ENCODE measurements around the gene ATP2C2.

Gene ATP2C2

GRCh38 chr16:84421081-84421937 lies 53.0 kb downstream of the ATP2C2 start:
- H3K27me3 ChIP-seq (ENCODE audit: control insufficient read depth, insufficient read depth, low read length) = no peaks in the 10 kb centered on the region
- no peaks in the 10 kb centered on the region for H3K4me1 ChIP-seq (ENCODE audit: control insufficient read depth, insufficient read depth, low read length)
- H3K36me3 ChIP-seq (ENCODE audit: control insufficient read depth, insufficient read depth, low read length) = no peaks in the 10 kb centered on the region
- H3K9me3 ChIP-seq (ENCODE audit: control insufficient read depth, insufficient read depth, low read depth, low read length) = peaks cover 9% of the 10 kb centered on the region
- H3K4me3 ChIP-seq (ENCODE audit: low read depth, low read length) = no peak overlapping the region
- no peak overlapping the region for H3K9ac ChIP-seq (ENCODE audit: low read length)
- no peak overlapping the region for H3K27ac ChIP-seq (ENCODE audit: low read depth, low read length)

- Histone ChIP-seq H3K27ac (ENCODE audit: low read depth, low read length) (no peak overlapping the region), H3K4me1 (ENCODE audit: control insufficient read depth, insufficient read depth, low read length) (no peaks in the 10 kb centered on the region), H3K36me3 (ENCODE audit: control insufficient read depth, insufficient read depth, low read length) (no peaks in the 10 kb centered on the region), H3K9me3 (ENCODE audit: control insufficient read depth, insufficient read depth, low read depth, low read length) (peaks cover 9% of the 10 kb centered on the region), H3K9ac (ENCODE audit: low read length) (no peak overlapping the region), H3K27me3 (ENCODE audit: control insufficient read depth, insufficient read depth, low read length) (no peaks in the 10 kb centered on the region), H3K4me3 (ENCODE audit: low read depth, low read length) (no peak overlapping the region)
These were observed 53.5 kb downstream of the ATP2C2 start for GRCh38 chr16:84421938-84422220.

GRCh38 chr16:84423416-84423837 lies 55.1 kb downstream of the ATP2C2 start:
- no peaks in the 10 kb centered on the region for H3K27me3 ChIP-seq (ENCODE audit: control insufficient read depth, insufficient read depth, low read length)
- no peaks in the 10 kb centered on the region for H3K4me1 ChIP-seq (ENCODE audit: control insufficient read depth, insufficient read depth, low read length)
- no peaks in the 10 kb centered on the region for H3K36me3 ChIP-seq (ENCODE audit: control insufficient read depth, insufficient read depth, low read length)
- H3K9ac ChIP-seq (ENCODE audit: low read length) = no peak overlapping the region
- H3K27ac ChIP-seq (ENCODE audit: low read depth, low read length) = no peak overlapping the region
- H3K9me3 ChIP-seq (ENCODE audit: control insufficient read depth, insufficient read depth, low read depth, low read length) = peaks cover 9% of the 10 kb centered on the region
- H3K4me3 ChIP-seq (ENCODE audit: low read depth, low read length) = no peak overlapping the region

- Histone ChIP-seq H3K9ac (ENCODE audit: low read length) (no peak overlapping the region), H3K9me3 (ENCODE audit: control insufficient read depth, insufficient read depth, low read depth, low read length) (peaks cover 9% of the 10 kb centered on the region), H3K27me3 (ENCODE audit: control insufficient read depth, insufficient read depth, low read length) (no peaks in the 10 kb centered on the region; the same call in 1 of the 2 replicates), H3K36me3 (ENCODE audit: control insufficient read depth, insufficient read depth, low read length) (no peaks in the 10 kb centered on the region), H3K4me3 (ENCODE audit: low read depth, low read length) (no peak overlapping the region), H3K4me1 (ENCODE audit: control insufficient read depth, insufficient read depth, low read length) (no peaks in the 10 kb centered on the region), H3K27ac (ENCODE audit: low read depth, low read length) (no peak overlapping the region)
These were observed 57.4 kb downstream of the ATP2C2 start for GRCh38 chr16:84425696-84426095.

GRCh38 chr16:84426804-84427203 lies 58.5 kb downstream of the ATP2C2 start:
- no peaks in the 10 kb centered on the region for H3K36me3 ChIP-seq (ENCODE audit: control insufficient read depth, insufficient read depth, low read length)
- H3K4me1 ChIP-seq (ENCODE audit: control insufficient read depth, insufficient read depth, low read length) = no peaks in the 10 kb centered on the region
- H3K9ac ChIP-seq (ENCODE audit: low read length) = no peak overlapping the region
- H3K4me3 ChIP-seq (ENCODE audit: low read depth, low read length) = no peak overlapping the region
- H3K27me3 ChIP-seq (ENCODE audit: control insufficient read depth, insufficient read depth, low read length) = no peaks in the 10 kb centered on the region; the same call in 1 of the 2 replicates
- H3K27ac ChIP-seq (ENCODE audit: low read depth, low read length) = no peak overlapping the region
- H3K9me3 ChIP-seq (ENCODE audit: control insufficient read depth, insufficient read depth, low read depth, low read length) = peaks cover 9% of the 10 kb centered on the region

- H3K9ac ChIP-seq (ENCODE audit: low read length) = no peak overlapping the region
- H3K27ac ChIP-seq (ENCODE audit: low read depth, low read length) = no peak overlapping the region
- peaks cover 9% of the 10 kb centered on the region for H3K9me3 ChIP-seq (ENCODE audit: control insufficient read depth, insufficient read depth, low read depth, low read length)
- no peaks in the 10 kb centered on the region; the same call in 1 of the 2 replicates for H3K27me3 ChIP-seq (ENCODE audit: control insufficient read depth, insufficient read depth, low read length)
- no peaks in the 10 kb centered on the region for H3K36me3 ChIP-seq (ENCODE audit: control insufficient read depth, insufficient read depth, low read length)
- no peaks in the 10 kb centered on the region for H3K4me1 ChIP-seq (ENCODE audit: control insufficient read depth, insufficient read depth, low read length)
- H3K4me3 ChIP-seq (ENCODE audit: low read depth, low read length) = no peak overlapping the region
These were observed 59.2 kb downstream of the ATP2C2 start for GRCh38 chr16:84427553-84427952.

- no peaks in the 10 kb centered on the region for H3K4me1 ChIP-seq (ENCODE audit: control insufficient read depth, insufficient read depth, low read length)
- no peak overlapping the region for H3K9ac ChIP-seq (ENCODE audit: low read length)
- H3K9me3 ChIP-seq (ENCODE audit: control insufficient read depth, insufficient read depth, low read depth, low read length) = no peaks in the 10 kb centered on the region
- no peaks in the 10 kb centered on the region for H3K36me3 ChIP-seq (ENCODE audit: control insufficient read depth, insufficient read depth, low read length)
- H3K4me3 ChIP-seq (ENCODE audit: low read depth, low read length) = no peak overlapping the region
- H3K27me3 ChIP-seq (ENCODE audit: control insufficient read depth, insufficient read depth, low read length) = no peaks in the 10 kb centered on the region; the same call in 1 of the 2 replicates
- H3K27ac ChIP-seq (ENCODE audit: low read depth, low read length) = no peak overlapping the region
These were observed 62.5 kb downstream of the ATP2C2 start for GRCh38 chr16:84430860-84431259.

GRCh38 chr16:84434800-84435199 lies 66.5 kb downstream of the ATP2C2 start:
- Histone ChIP-seq H3K4me1 (ENCODE audit: control insufficient read depth, insufficient read depth, low read length) (no peaks in the 10 kb centered on the region), H3K9me3 (ENCODE audit: control insufficient read depth, insufficient read depth, low read depth, low read length) (no peaks in the 10 kb centered on the region), H3K9ac (ENCODE audit: low read length) (no peak overlapping the region), H3K27ac (ENCODE audit: low read depth, low read length) (no peak overlapping the region), H3K27me3 (ENCODE audit: control insufficient read depth, insufficient read depth, low read length) (no peaks in the 10 kb centered on the region; the same call in 1 of the 2 replicates), H3K4me3 (ENCODE audit: low read depth, low read length) (no peak overlapping the region), H3K36me3 (ENCODE audit: control insufficient read depth, insufficient read depth, low read length) (no peaks in the 10 kb centered on the region)

GRCh38 chr16:84436196-84436595 lies 67.9 kb downstream of the ATP2C2 start:
- Histone ChIP-seq H3K27me3 (ENCODE audit: control insufficient read depth, insufficient read depth, low read length) (no peaks in the 10 kb centered on the region; the same call in 1 of the 2 replicates), H3K4me3 (ENCODE audit: low read depth, low read length) (no peak overlapping the region), H3K36me3 (ENCODE audit: control insufficient read depth, insufficient read depth, low read length) (no peaks in the 10 kb centered on the region), H3K4me1 (ENCODE audit: control insufficient read depth, insufficient read depth, low read length) (no peaks in the 10 kb centered on the region), H3K9ac (ENCODE audit: low read length) (no peak overlapping the region), H3K9me3 (ENCODE audit: control insufficient read depth, insufficient read depth, low read depth, low read length) (no peaks in the 10 kb centered on the region), H3K27ac (ENCODE audit: low read depth, low read length) (no peak overlapping the region)

GRCh38 chr16:84438971-84439696 lies 70.8 kb downstream of the ATP2C2 start:
- Histone ChIP-seq H3K4me1 (ENCODE audit: control insufficient read depth, insufficient read depth, low read length) (peaks cover 2% of the 10 kb centered on the region; the same call in 1 of the 2 replicates), H3K27me3 (ENCODE audit: control insufficient read depth, insufficient read depth, low read length) (no peaks in the 10 kb centered on the region), H3K9me3 (ENCODE audit: control insufficient read depth, insufficient read depth, low read depth, low read length) (no peaks in the 10 kb centered on the region), H3K9ac (ENCODE audit: low read length) (no peak overlapping the region), H3K4me3 (ENCODE audit: low read depth, low read length) (no peak overlapping the region), H3K27ac (ENCODE audit: low read depth, low read length) (no peak overlapping the region), H3K36me3 (ENCODE audit: control insufficient read depth, insufficient read depth, low read length) (no peaks in the 10 kb centered on the region)

GRCh38 chr16:84442416-84443145 lies 74.2 kb downstream of the ATP2C2 start:
- H3K4me1 ChIP-seq (ENCODE audit: control insufficient read depth, insufficient read depth, low read length) = peaks cover 2% of the 10 kb centered on the region; the same call in 1 of the 2 replicates
- H3K9me3 ChIP-seq (ENCODE audit: control insufficient read depth, insufficient read depth, low read depth, low read length) = no peaks in the 10 kb centered on the region
- no peaks in the 10 kb centered on the region for H3K27me3 ChIP-seq (ENCODE audit: control insufficient read depth, insufficient read depth, low read length)
- no peak overlapping the region for H3K27ac ChIP-seq (ENCODE audit: low read depth, low read length)
- H3K36me3 ChIP-seq (ENCODE audit: control insufficient read depth, insufficient read depth, low read length) = no peaks in the 10 kb centered on the region
- no peak overlapping the region for H3K9ac ChIP-seq (ENCODE audit: low read length)
- H3K4me3 ChIP-seq (ENCODE audit: low read depth, low read length) = no peak overlapping the region
